Measurements from ENCODE around the gene TM2D3.

DNA sequence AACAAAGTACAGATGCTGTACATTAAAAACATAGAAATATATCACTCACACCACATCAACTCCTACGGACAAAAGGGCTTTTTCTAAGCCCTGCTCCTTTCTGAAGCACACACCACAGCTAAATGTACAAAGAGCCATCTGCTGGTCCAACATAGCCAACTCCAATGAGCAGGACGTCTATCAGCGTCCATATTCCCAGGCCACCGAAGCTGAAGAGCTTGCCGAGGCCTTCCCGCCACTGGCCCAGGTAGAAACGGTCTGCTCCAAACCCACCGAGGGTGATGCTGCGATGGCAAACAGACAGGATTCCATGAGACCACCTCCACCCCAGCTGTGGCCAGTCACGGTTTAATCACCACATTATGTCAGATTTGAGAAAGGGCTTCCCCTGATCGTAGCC, 9.8 kb downstream of the TM2D3 start:
- TF ChIP-seq RFX5 (IDR thresholded peaks at IDR 0.05; ENCODE audit: borderline replicate concordance, low read depth, low read length) = no peak
- TF ChIP-seq RAD21 (IDR thresholded peaks at IDR 0.05 in 1 of 2, conservative IDR thresholded peaks at IDR 0.05 in 1 of 2; ENCODE audit: low read depth in 2 of 2, low read length in 2 of 2) = no peak
- TF ChIP-seq, protein P1, sequence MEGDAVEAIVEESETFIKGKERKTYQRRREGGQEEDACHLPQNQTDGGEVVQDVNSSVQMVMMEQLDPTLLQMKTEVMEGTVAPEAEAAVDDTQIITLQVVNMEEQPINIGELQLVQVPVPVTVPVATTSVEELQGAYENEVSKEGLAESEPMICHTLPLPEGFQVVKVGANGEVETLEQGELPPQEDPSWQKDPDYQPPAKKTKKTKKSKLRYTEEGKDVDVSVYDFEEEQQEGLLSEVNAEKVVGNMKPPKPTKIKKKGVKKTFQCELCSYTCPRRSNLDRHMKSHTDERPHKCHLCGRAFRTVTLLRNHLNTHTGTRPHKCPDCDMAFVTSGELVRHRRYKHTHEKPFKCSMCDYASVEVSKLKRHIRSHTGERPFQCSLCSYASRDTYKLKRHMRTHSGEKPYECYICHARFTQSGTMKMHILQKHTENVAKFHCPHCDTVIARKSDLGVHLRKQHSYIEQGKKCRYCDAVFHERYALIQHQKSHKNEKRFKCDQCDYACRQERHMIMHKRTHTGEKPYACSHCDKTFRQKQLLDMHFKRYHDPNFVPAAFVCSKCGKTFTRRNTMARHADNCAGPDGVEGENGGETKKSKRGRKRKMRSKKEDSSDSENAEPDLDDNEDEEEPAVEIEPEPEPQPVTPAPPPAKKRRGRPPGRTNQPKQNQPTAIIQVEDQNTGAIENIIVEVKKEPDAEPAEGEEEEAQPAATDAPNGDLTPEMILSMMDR (IDR thresholded peaks at IDR 0.05; ENCODE audit: control extremely low read depth in 1 of 3, insufficient read depth in 1 of 3, low read depth in 1 of 3, low read length in 3 of 3) = no peak
